H1 (cell line): ENCODE results near the gene CTIF. TPM values are rescaled to one million over a fixed set of nuclear protein-coding genes. Genes with fewer than 3 reads are reported as not detected.

Experiments used
- CTCF ChIA-PET: fragments of 300-600 bp; sonication (Branson Sonifier 250); formaldehyde crosslinking; loops from one replicate; lab custom pipeline; 2021; ENCODE audit not compliant: partially characterized antibody; lab: Charles Lee
- POLR2A ChIA-PET: fragments of 300-600 bp; sonication (Branson Sonifier 250); formaldehyde crosslinking; loops from one replicate; lab custom pipeline; 2021; ENCODE audit warnings: inconsistent platforms; ENCODE audit not compliant: partially characterized antibody; lab: Charles Lee
- DNase-seq, 2 experiments: peaks; one replicate each; pipeline versions ENCODE4 v3.0.0 to v3.0.0-alpha.2; 2010 to 2022; ENCODE audit warnings: low spot score in 2 of 2, low read depth in 1 of 2, mixed read lengths in 1 of 2
- FAIRE-seq: peaks from 2 replicates; lab custom pipeline; 2011; peaks lifted over from hg19 to GRCh38; lab: Jason Lieb, UNC
- H2AFZ ChIP-seq: 2 replicates; pipeline ENCODE4 v1.8.1; 2012; ENCODE audit warnings: low read length, inconsistent platforms
- H2AK5ac ChIP-seq: 2 replicates; pipeline ENCODE4 v1.6.1; 2013; ENCODE audit warnings: low read depth, low read length
- H2BK120ac ChIP-seq: replicated peaks from 2 replicates; pipeline ENCODE3; 2013; ENCODE audit warnings: low read depth, low read length, inconsistent platforms
- H2BK12ac ChIP-seq: 2 replicates; pipeline ENCODE4 v1.6.1; 2013; ENCODE audit warnings: low read depth, low read length
- H2BK15ac ChIP-seq: 2 replicates; pipeline ENCODE4 v1.6.1; 2013; ENCODE audit warnings: low read length
- H2BK20ac ChIP-seq: 2 replicates; pipeline ENCODE4 v1.6.1; 2013; ENCODE audit warnings: low read length
- H2BK5ac ChIP-seq: 2 replicates; pipeline ENCODE4 v1.6.1; 2013; ENCODE audit warnings: low read depth, low read length
- H3K14ac ChIP-seq: 2 replicates; pipeline ENCODE4 v1.6.1; 2013; ENCODE audit warnings: inconsistent platforms; ENCODE audit not compliant: insufficient read length
- H3K18ac ChIP-seq: 2 replicates; pipeline ENCODE4 v1.6.1; 2013; ENCODE audit warnings: low read length; ENCODE audit errors: extremely low read depth
- H3K23ac ChIP-seq: 2 replicates; pipeline ENCODE4 v1.6.1; 2013; ENCODE audit warnings: inconsistent platforms; ENCODE audit not compliant: insufficient read length
- H3K23me2 ChIP-seq: 2 replicates; pipeline ENCODE4 v1.6.1; 2013; ENCODE audit warnings: low read depth, low read length
- H3K27ac ChIP-seq: 2 replicates; pipeline ENCODE4 v1.6.1; 2011; ENCODE audit warnings: low read depth, low read length, inconsistent platforms
- H3K27me3 ChIP-seq, 4 experiments: replicated peaks in 1 of 4; 1 replicate in 1 of 4; 2 replicates in 3 of 4; pipeline versions ENCODE4 v1.6.1 to v1.8.1; 2011 to 2013; ENCODE audit warnings: low read length in 3 of 4, mild to moderate bottlenecking in 3 of 4, inconsistent platforms in 2 of 4, mixed read lengths in 2 of 4, moderate library complexity in 1 of 4; ENCODE audit not compliant: control insufficient read depth in 3 of 4, insufficient read depth in 3 of 4; ENCODE audit errors: extremely low read depth in 1 of 4
- H3K36me3 ChIP-seq, 4 experiments: 2 replicates each; pipeline versions ENCODE4 v1.6.1 to v1.8.1; 2011 to 2013; ENCODE audit warnings: mild to moderate bottlenecking in 4 of 4, low read length in 3 of 4, moderate library complexity in 2 of 4, control low read depth in 1 of 4, inconsistent platforms in 1 of 4; ENCODE audit not compliant: insufficient read depth in 4 of 4, control insufficient read depth in 2 of 4
- H3K4ac ChIP-seq: replicated peaks from 2 replicates; pipeline ENCODE3; 2013; ENCODE audit warnings: low read length, low read depth, mixed read lengths, inconsistent platforms; ENCODE audit not compliant: insufficient read length
- H3K4me1 ChIP-seq, 4 experiments: replicated peaks in 1 of 4; 1 replicate in 1 of 4; 2 replicates in 3 of 4; pipeline versions ENCODE4 v1.6.1 to v1.8.1; 2011 to 2013; ENCODE audit warnings: low read length in 3 of 4, inconsistent platforms in 2 of 4, mixed read lengths in 1 of 4; ENCODE audit not compliant: insufficient read depth in 4 of 4, control insufficient read depth in 3 of 4
- H3K4me2 ChIP-seq, 2 experiments: 2 replicates each; pipeline versions ENCODE4 v1.6.1 to v1.8.1; 2011 to 2013; ENCODE audit warnings: low read depth in 2 of 2, low read length in 2 of 2, control low read depth in 1 of 2, inconsistent platforms in 1 of 2, mild to moderate bottlenecking in 1 of 2; ENCODE audit not compliant: insufficient read depth in 1 of 2
- H3K4me3 ChIP-seq, 4 experiments: fragments of 200-600, 300-600 bp in 1 of 4; sonication (generic), shearing (Covaris generic), sonication (Bioruptor Twin) in 1 of 4; 2 replicates each; pipeline versions ENCODE4 v1.5.1 to v1.8.1; 2011 to 2016; ENCODE audit warnings: low read length in 4 of 4, low read depth in 3 of 4, control low read depth in 2 of 4, inconsistent platforms in 2 of 4, mild to moderate bottlenecking in 2 of 4, mixed read lengths in 1 of 4, moderate library complexity in 1 of 4; ENCODE audit not compliant: insufficient read depth in 2 of 4; ENCODE audit errors: extremely low read depth in 1 of 4
- H3K56ac ChIP-seq: replicated peaks from 2 replicates; pipeline ENCODE3; 2013; ENCODE audit warnings: low read depth, mild to moderate bottlenecking, mixed read lengths, low read length, inconsistent platforms; ENCODE audit not compliant: insufficient read length
- H3K79me1 ChIP-seq: 2 replicates; pipeline ENCODE4 v1.6.1; 2013; ENCODE audit warnings: low read depth, low read length, control low read depth
- H3K79me2 ChIP-seq, 2 experiments: 2 replicates each; pipeline versions ENCODE4 v1.6.1 to v1.8.1; 2012 to 2013; ENCODE audit warnings: low read length in 2 of 2, mild to moderate bottlenecking in 2 of 2, inconsistent platforms in 1 of 2; ENCODE audit not compliant: insufficient read depth in 2 of 2, control insufficient read depth in 1 of 2
- H3K9ac ChIP-seq, 4 experiments: replicated peaks in 1 of 4; 1 replicate in 1 of 4; 2 replicates in 3 of 4; pipeline versions ENCODE4 v1.6.1 to v1.8.1; 2011 to 2013; ENCODE audit warnings: low read depth in 3 of 4, low read length in 3 of 4, control low read depth in 2 of 4, mild to moderate bottlenecking in 2 of 4, moderate library complexity in 2 of 4, inconsistent platforms in 1 of 4; ENCODE audit errors: extremely low read depth in 1 of 4
- H3K9me3 ChIP-seq, 2 experiments: 2 replicates each; pipeline versions ENCODE4 v1.6.1 to v1.8.1; 2012 to 2013; ENCODE audit warnings: mild to moderate bottlenecking in 2 of 2, moderate library complexity in 2 of 2, control low read depth in 1 of 2, inconsistent platforms in 1 of 2, low read depth in 1 of 2, low read length in 1 of 2, mixed read lengths in 1 of 2; ENCODE audit not compliant: insufficient read depth in 2 of 2
- H4K20me1 ChIP-seq, 2 experiments: replicated peaks in 1 of 2; 2 replicates each; pipeline versions ENCODE3 to v1.8.1; 2011 to 2013; ENCODE audit warnings: inconsistent platforms in 2 of 2, low read length in 2 of 2, mild to moderate bottlenecking in 1 of 2; ENCODE audit not compliant: insufficient read depth in 2 of 2, control insufficient read depth in 1 of 2
- H4K5ac ChIP-seq: 2 replicates; pipeline ENCODE4 v1.6.1; 2013; ENCODE audit warnings: low read length, low read depth, mixed read lengths, inconsistent platforms; ENCODE audit not compliant: insufficient read length
- H4K8ac ChIP-seq: 2 replicates; pipeline ENCODE4 v1.8.0; 2013; ENCODE audit warnings: mild to moderate bottlenecking, moderate library complexity, low read length, inconsistent platforms; ENCODE audit not compliant: insufficient read depth; ENCODE audit errors: extremely low read depth
- H4K91ac ChIP-seq: replicated peaks from 2 replicates; pipeline ENCODE3; 2013; ENCODE audit warnings: low read length, mixed read lengths, inconsistent platforms; ENCODE audit not compliant: insufficient read length
- BACH1 ChIP-seq: IDR thresholded peaks from 2 replicates; pipeline ENCODE4 v1.6.1; 2012; ENCODE audit warnings: low read length, improper control_type of control experiment
- GABPA ChIP-seq: IDR thresholded peaks from 2 replicates; pipeline ENCODE4 v1.6.1; 2011; ENCODE audit warnings: mild to moderate bottlenecking, low read length, moderate library complexity, borderline replicate concordance; ENCODE audit not compliant: insufficient read depth
- HDAC6 ChIP-seq: IDR thresholded peaks from one replicate; pipeline ENCODE4 v1.7.1; 2012; ENCODE audit warnings: low read depth, mild to moderate bottlenecking, inconsistent platforms, low read length, moderate library complexity
- SIX5 ChIP-seq: IDR thresholded peaks from 2 replicates; pipeline ENCODE4 v1.6.1; 2011; ENCODE audit warnings: mild to moderate bottlenecking, low read depth, low read length
- WGBS, 2 experiments: shearing (Covaris generic) in 1 of 2; methylation state at CpG; one replicate each; pipeline versions ENCODE4 v1.1.6 to v1.1.7; 2013 to 2015; ENCODE audit warnings: low lambda C conversion rate in 2 of 2, mixed read lengths in 2 of 2, inconsistent platforms in 1 of 2, low coverage in 1 of 2, missing lambda C conversion rate in 1 of 2; ENCODE audit not compliant: insufficient replicate concordance in 2 of 2, insufficient coverage in 1 of 2, insufficient read length in 1 of 2; ENCODE audit errors: extremely low coverage in 1 of 2, missing lambda C conversion rate in 1 of 2; 5-methylcytosine and 5-hydroxymethylcytosine counted together
- polyA plus RNA-seq, 7 experiments: library from polyadenylated mRNA; depleted of rRNA in 3 of 7; stranded (reverse) in 5 of 7; unstranded in 2 of 7; fragments of >200 nt in 5 of 7; fragments of 200-250 nt in 2 of 7; gene quantifications; 1 replicate in 5 of 7; 2 replicates in 1 of 7; 4 replicates in 1 of 7; pipeline versions ENCODE4 v1.2.1 to v1.2.3, GENCODE V29; 2011 to 2013; ENCODE audit warnings: missing spikeins in 2 of 7, mixed read lengths in 2 of 7
- total RNA-seq: library from RNA; stranded (reverse); fragmentation: NEBNext Ultra II Directional; extraction: Animal tissue kit (Norgen Biotek cat#: 25700); gene quantifications from 2 replicates; pipeline ENCODE4 v1.2.1, GENCODE V29; 2021

Gene CTIF
- total and polyA plus RNA-seq, 2 of the 8 experiments (the other 6 are each of a cell fraction or from before 2014, with no cell fraction given): 9.0 to 17.8 TPM

DNA sequence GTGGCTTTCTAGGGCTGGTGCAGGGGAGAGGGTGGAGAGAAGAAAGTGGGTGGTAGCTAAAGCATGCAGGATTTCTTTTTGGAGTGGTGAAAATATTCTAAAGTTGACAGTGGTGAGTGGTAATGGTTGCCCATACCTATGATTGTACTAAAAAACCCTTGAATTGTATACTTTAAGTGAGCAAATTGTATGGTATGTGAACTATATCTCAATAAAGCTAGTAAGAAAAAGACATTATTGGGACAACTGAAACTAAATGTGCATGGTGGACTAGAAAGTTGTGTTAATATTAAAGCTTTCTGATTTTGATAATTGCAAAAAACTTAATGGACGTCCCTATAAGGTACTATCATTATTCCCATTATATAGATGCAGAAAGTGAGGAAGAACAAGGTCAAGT, 361.6 kb downstream of the CTIF start:
- H2BK120ac ChIP-seq: no peak overlapping the region
- no peaks in the 10 kb centered on the region for H4K20me1 ChIP-seq
- H3K4me3 ChIP-seq: no peak overlapping the region
- peaks cover 0 to 5% (median 1%) of the 10 kb centered on the region in 4 experiments; a peak in 2 of 7 replicates for H3K4me1 ChIP-seq
- H3K56ac ChIP-seq: no peak overlapping the region
- ChIA-PET CTCF (interaction anchor here (1.4 kb wide), 1 partner anchor 37 kb away, joined by 7 read pairs; no protein-coding TSS in a partner anchor), POLR2A (no interaction called here)
- H3K18ac ChIP-seq: no peak overlapping the region
- no peak overlapping the region for H2BK12ac ChIP-seq
- H3K23ac ChIP-seq: no peak overlapping the region
- H3K9ac ChIP-seq: no peak overlapping the region
- H2BK20ac ChIP-seq: no peak overlapping the region
- H2BK15ac ChIP-seq: no peak overlapping the region
- no peak for DNase-seq
- no peaks in the 10 kb centered on the region for H3K36me3 ChIP-seq
- no peaks in the 10 kb centered on the region; a peak in 1 of 7 replicates for H3K27me3 ChIP-seq
- no peaks in the 10 kb centered on the region for H3K79me2 ChIP-seq
- H4K91ac ChIP-seq: no peak overlapping the region
- H3K79me1 ChIP-seq: no peaks in the 10 kb centered on the region
- no peak overlapping the region for H3K4me2 ChIP-seq
- H2AK5ac ChIP-seq: no peak overlapping the region
- WGBS, 2 experiments: 84% methylated on average over 1 of the region's 1 CpG; no CpG with 5 or more reads in 1 of the 2 experiments
- H2AFZ ChIP-seq: no peak overlapping the region
- peaks cover 5% of the 10 kb centered on the region; the same call in 1 of the 2 replicates for H3K23me2 ChIP-seq
- H2BK5ac ChIP-seq: no peak overlapping the region
- H3K4ac ChIP-seq: no peak overlapping the region
- no peak overlapping the region for H4K5ac ChIP-seq
- H4K8ac ChIP-seq: no peak overlapping the region
- no peak overlapping the region for H3K27ac ChIP-seq
- no peak overlapping the region for H3K14ac ChIP-seq
- H3K9me3 ChIP-seq: peaks cover 0 to 3% of the 10 kb centered on the region in 2 experiments; a peak in 1 of 4 replicates
- no peak for FAIRE-seq
- TF ChIP-seq SIX5 (no peak), HDAC6 (no peak), BACH1 (no peak), GABPA (no peak)
